Measurements from ENCODE around the gene TMEFF1.

Gene TMEFF1

DNA sequence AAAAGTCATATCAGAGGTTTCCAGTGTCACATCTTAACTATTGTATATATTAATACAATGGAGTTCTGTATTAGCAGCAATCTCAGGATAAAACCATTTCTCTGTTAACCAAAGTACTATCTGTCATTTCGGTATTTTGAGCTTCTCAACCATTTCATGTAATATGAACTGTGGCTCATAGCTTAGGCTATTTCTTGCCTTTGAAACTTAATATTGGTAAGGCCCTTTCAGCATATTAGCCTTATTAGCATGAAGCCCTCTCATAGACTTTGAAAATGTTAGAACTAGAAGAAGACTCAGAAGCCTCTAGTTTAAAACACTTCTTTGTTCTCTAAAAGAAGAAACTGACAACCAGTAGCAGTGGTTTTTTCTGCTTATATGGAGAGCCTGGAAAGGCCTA lies 105.7 kb downstream of the TMEFF1 start:
- DNase-seq: no peak

DNA sequence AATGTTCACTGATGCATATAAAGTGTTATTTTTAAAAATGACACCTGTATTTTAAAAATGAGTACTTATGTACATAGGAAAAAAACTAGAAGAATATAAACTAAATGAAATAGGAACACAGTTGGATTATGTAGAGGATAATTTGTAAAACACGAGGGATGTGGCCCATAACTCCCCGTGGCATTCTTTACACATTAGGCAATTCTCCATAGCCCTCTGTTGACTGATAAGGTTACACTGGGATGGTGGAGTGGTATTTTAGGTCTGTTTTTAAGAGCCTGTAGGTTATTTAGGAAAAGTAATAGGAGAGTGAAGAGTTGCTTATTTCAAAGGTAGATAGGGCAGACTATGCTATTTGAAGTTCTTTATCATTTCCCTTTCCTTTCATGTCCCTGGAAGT lies 106.7 kb downstream of the TMEFF1 start:
- DNase-seq: no peak

DNA sequence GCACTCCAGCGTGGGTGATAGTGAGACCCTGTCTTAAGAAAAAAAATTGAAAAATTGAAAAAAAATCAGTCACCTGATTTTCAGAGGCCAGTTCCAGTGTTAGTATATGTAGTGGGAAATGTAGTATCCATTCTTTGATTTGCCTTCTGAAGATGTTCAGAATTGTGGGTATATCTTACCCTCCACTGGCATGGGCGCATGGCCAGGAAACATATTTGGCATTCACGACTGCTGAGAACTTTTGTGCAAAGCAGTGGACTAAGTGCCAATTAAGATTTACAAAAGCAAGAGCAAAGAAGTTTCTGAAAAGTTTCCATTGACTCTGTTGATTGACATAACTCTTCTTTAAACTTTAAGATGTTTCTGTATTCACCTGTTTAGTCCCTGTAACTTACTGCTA lies 107.3 kb downstream of the TMEFF1 start:
- no peak for DNase-seq

DNA sequence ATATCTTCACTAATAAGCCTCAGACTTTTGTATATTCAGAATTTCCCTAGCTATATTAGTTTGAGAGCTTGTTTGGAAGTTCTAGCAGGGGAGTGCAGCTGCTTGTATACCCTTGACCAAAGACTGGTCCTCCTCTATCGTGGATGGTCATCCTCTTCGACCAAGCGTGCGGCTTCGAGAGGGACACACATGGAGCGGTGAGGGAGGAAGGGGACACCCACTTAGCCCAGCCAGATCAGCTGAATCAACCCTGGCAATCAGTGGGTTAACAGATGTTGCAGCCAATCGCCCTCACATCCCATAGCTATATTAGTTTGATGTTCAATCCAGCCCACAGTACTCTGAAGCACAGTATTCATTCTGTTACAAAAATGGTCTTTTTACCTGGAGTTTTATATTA lies 108.1 kb downstream of the TMEFF1 start:
- DNase-seq: no peak

DNA sequence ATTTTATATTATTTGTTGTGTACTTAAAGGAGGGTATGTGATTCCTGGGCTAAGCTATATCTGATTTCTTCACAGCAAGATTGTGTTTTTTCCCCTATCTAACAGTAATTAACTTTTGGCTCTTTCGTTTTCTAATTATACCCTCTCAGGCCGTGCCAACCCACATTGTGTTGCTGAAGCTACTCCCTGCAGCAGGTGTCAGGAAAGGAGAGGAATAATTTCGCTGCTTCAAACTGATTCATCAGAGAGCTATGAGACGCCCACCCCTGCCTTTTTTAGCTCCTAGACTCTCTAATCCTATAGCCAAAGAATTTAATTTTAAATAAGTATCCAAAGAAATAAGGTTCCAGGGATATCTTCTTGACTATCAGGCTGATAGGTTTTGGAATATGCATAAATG lies 108.7 kb downstream of the TMEFF1 start:
- DNase-seq: no peak

DNA sequence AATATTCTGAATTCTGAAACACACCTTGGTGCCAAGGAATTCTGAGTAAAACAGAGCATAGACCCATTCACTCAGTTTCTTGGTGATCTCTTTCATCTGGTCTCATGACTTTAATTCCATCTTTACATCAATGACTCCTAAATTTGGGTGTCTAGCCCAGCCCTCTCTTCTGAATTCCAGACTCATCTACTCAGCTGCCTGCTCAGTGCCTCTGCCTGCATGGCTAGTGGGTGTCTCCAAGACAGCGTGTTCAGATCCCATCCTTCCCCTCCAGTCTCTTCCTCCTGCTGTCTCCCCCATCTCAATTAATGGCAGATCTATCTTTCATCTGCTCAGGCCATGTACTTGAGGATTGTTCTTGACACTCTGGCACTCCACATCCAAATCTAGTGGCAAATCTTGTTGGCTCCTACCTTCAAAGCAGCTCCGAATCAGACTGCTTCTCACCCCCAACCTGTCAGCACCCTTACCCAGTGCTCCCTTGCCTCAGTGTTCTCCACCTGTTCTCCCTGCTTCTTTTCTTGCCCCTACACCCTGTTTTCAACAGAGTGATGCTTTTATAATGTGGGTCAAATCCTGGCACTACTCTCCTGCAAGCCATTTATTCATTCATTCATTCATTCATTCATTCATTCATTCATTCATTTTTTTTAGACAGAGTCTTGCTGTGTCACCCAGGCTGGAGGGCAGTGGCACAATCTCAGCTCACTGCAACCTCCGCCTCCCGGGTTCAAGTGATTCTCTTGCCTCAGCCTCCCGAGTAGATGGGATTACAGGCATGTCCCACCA lies 110.3 kb downstream of the TMEFF1 start:
- DNase-seq: no peak

DNA sequence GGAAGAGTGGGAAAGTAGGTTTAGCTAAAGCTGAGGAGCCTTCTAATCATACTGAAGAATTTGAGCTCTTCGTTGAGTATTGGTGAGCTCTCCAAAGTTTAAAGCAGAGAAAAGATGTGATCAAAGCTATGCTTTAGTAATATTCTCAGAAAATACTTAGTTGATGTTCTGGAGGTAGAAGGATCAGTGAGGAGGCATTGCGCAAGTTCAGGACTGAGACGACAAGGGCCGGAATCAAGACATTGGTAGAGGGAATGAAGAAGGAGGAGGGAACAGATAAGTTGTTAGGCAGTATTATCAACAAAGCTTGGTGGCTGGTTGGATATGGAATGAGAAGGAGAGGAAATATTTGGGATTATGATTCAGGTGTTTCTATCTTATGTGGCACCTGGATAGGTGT lies 112.0 kb downstream of the TMEFF1 start:
- no peak for DNase-seq

DNA sequence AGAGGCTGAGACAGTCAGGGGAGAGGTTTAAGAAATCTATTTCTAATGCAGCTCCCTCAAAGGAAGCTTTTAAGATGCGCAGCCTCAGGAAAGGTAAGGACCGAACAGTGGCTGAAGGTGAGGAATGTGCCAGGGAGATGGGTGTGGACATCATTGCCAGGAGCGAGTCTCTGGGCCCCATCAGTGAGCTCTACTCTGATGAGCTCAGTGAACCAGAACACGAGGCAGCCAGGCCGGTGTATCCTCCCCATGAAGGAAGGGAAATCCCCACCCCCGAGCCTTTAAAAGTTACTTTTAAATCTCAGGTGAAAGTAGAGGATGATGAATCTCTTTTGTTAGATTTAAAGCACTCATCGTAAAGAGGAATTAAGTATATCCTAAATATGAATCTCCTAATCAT lies 113.1 kb downstream of the TMEFF1 start:
- no peak for DNase-seq

DNA sequence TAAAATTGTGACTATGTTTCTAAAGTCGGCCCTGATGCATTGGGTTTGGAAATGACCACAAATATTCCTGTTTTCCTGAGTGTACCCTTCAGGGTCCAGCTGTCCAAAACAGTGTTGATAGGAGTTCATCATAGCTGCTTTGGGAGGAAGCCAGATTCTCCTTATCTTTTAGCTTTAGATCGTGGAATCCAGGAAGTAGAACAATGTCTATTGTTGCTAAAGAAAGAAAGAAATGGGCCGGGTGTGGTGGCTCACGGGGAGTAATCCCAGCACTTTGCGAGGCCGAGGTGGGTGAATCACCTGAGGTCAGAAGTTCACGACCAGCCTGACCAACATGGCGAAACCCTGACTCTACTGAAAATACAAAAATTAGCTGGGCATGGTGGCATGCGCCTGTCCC lies 114.4 kb downstream of the TMEFF1 start:
- no peak for DNase-seq

DNA sequence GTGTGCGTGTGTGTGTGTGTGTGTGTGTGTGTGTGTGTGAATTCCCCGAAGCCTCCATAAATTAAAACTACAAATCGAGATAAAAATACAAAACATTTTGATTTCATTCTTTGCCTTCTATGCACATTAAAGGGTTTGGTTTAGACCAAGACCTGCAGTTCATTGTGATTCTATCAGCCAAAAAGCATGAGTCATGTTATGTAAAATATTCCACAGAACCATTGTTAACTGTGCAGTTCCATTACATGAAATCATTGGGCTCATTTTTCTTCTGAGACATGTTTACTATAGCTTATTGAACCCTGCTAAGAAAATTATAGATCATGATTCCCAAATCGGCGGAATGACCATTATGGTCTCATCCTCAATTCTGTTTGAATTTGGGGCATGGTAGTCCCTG lies 116.6 kb downstream of the TMEFF1 start:
- DNase-seq: no peak

DNA sequence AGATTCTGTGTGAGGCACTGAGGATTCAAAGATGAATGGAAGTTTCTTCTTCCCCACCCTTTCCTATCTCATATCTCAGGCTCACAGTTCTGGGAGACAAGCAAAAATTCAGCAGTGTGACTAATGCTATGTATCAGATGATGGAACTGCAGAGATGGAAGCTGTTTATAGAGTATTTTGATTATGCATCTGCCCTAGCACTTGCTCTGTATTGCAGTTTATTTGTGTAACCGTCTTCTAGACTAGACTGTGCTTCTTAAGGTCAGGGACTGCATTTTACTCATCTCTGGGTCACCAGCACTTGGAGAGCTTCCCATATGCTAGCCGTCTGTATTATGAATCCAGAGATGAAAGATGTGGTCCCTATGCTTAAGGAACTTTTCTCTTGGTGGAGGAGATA lies 117.5 kb downstream of the TMEFF1 start:
- no peak for DNase-seq

DNA sequence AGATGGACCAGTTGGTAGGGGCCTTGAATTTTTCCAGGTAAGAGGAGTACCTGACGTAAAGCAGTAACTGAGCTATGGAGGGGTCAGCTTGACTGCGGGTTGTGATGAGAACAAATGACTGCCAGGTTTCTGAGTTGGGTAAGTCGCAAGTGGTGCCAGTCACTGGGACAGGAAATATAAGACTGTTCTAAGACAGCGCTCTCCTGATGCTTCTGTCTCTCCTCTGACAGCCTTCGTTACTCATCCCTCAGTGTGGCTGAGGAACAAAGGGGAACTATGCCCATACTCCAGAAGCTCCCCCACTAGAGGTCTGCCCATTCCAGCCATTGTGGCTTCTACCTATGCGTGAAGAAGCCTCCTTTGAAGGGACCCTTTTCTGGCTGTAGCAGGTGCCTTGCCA lies 118.2 kb downstream of the TMEFF1 start:
- no peak for DNase-seq

DNA sequence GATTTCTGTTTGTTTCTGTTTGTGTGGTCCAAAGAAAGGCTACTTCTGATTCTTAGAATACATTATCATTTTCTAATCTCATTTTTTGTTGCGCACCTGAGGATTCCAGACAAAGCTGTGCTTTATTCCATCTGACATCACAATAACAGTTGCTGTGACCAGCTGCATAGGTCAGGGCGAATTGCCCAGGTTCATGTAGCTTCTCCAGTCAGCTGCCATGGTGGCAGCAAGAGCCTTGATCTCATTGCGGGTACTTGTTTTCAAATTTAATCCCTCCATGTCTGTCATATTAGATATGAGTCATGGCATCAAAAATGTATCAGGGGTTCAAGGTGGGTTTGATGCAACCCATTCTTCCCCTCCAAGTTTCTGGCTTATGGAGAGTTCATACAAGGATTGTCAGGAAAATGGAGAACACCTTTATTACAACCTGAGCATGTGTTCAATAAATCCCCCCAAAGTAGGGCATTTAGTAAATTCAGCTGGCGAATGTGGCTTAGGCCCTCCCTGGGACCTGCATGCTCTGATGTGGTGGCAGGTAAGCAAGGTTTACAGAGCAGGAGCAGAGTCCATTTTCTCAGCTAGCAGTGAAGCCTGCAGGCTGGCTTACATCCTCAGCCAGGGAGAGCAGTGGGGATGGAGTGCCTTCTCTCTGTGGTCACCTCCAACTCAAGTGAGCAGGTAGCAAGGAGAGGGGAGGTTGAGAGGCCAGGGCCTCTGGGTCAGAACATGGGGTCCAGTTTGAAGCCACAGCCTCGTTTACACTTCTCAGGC lies 118.9 kb downstream of the TMEFF1 start:
- DNase-seq: no peak

DNA sequence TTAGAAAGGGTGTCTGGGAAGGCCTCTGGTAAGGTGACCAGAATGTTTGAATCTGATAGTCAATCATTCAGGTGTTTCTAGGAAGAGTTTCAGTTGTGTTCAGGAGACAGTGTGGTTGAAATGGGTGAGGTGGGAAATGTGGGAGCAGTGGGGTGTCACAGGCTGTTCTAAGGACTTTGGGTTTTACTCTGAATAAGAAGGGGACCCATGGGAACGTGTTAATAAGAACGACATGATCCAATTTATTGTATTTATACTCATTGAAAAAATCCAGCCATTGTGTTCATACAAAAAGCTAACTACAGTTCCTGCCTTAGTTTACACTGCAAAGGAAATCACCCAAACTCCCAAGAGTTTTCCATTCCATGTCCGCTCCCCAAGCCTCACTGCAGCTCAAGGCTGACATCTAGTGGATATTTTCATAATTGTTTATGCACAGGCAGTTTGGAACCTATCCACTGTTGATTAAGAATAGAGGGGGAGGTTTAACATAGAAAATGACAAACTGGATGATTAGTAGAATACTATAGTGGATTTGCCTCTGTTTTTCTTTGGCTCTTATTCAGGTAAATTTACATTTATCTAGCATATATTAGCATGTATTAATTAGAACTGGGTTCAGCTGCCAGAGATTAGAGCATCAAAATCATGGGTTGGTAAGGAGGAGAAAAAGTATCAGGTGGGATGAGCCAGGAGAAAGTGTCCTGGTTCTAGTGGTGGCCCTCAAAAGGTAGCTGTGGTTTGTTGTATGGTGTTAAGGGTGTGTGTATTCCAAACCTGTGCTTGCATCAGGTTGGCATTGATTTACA lies 122.6 kb downstream of the TMEFF1 start:
- no peak for DNase-seq

DNA sequence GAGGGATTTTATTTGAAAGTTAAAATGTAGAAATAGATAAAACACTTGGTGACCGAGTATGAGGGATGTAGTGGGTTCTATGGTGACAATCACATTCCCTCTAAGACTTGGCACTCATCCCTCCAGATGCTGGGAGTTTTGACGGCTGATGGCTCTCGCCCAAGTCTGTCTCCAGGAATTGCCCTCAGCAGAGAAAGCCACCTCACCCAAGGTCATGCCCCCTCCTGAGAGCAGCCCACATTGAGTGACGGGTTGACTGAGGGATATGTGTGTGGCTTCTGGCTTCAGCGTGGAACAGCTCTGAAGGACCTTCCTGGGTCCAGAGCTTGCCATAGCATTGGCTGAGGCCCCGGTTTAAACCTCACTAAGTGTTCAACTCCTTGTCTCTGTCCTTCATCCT lies 124.3 kb downstream of the TMEFF1 start:
- no peak for DNase-seq

DNA sequence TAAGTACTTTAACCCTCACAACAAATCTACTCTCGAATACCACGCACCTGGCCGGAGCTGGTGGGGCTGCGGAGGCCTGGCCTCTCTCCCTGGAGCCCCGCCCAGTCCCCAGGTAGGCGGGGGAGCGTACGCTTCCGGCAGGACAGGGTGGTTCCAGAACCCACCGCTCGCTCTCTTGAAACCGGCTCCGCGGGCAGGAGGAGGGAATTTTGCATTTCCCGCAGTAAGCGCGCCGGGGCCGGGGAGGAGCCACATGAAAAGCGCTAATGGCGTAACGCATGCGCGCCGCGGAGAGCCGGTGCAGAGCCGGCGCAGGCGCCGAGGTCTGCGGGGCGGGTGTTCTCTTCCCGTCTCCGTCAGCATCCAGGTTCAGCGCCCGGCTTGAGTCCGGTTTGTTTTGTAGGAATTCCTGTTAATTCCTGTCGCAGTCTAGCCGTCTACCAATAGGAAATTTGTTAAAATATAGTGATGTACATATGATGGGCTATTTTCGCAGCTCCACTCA lies 125.7 kb downstream of the TMEFF1 start:
- DNase-seq: peak; percentile 7

DNA sequence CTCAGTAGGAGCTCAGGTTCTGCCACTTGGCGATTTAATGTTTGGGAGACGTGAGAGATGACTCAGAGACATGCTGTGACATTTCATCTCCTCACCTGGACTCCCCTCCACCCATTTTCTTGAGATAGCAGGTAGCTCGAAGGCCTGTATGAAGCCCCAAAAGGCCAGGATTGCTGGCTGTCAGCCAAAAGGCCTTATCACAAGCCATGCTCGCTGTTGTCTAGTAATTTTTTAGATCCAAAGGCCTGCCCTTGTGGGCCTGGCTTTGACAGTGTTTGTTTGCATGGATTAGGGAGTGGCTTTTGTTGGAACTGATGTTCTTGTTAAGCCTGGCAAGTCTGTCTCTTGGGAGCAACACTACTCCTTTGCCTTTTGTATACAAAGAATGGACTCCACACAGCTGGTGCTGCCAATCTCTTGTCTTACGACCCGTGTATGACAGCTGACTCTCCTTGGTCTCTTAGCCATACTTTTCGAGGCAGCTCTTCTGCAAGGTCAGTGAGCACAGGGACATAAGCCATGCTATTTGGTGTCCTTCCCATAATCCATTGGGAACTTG lies 127.7 kb downstream of the TMEFF1 start:
- DNase-seq: no peak

DNA sequence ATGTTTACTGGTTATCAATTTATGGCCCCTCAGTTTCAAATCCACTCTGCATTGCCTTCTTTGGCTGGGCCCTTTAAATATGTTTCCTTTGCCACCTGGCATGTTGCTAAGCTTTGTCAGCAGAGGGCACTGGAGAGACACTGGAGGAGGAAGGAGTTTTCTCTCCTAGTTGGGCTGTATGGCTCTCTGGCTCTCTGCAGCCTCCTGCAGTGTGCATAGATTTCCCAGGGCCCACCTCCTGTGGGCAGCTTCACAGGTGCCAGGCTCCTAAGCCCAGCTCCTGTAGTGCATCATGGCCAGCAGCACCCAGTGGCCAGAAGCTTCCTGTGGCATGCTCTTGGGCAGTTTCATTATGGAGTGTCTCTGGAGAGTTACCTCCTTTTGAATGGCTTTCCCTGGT lies 128.3 kb downstream of the TMEFF1 start:
- no peak for DNase-seq

DNA sequence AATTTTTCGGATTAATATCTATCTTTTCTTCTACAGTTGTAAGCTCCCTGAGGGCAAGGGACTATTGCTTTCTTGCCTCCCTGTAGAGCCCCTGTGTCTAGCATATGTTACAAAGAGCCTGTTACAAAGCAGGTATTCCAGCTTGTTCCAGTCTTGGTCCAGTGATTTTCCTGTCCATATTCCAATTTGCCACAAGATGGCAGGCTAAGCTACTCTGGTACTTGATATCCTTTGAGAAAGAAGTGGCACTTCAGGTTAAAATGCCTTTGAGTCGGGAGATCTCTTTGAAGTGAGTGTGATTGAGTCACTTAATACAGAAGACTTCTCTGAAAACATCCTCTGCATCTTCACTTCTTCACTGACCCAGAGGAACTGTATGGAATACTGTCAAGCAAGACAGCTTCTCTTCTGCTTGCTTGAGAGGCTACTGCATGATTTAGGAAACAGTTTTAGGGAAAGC lies 129.4 kb downstream of the TMEFF1 start:
- no peak for DNase-seq

DNA sequence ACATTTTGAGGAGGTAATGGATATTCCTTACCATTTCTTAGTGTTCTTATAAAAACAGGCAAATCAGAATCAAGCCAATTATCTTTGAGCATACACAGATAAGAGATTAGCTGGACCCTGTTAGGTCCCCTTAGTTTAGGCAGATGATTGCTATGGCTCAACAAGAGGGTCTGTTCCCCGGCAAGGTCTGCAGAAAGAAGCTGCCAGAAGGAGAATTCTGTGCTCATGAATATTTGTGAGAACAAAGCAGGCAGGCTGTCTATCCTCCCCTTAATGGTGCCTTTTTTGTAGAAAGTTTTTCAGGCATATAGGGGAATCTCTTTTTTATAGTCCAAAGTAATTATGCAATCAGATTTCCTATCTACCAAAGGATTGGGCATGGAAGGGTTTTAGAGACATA lies 132.5 kb downstream of the TMEFF1 start:
- DNase-seq: no peak

DNA sequence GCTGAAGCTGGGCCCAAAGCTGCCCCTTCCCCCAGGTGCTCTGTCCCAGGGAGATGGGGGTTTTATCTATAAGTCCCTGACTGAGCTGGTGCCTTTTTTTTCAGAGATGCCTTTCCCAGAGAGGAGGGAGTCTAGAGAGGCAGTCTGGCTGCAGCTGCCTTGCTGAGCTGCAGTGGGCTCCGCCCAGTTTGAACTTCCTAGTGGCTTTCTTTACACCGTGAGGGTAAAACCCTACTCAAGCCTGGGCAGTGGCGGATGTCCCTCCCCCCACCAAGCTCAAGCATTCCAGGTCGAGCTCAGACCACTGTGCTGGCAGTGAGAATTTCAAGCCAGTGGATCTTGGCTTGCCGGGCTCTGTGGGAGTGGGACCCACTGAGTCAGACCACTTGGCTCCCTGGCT lies 146.2 kb downstream of the TMEFF1 start:
- DNase-seq: no peak

DNA sequence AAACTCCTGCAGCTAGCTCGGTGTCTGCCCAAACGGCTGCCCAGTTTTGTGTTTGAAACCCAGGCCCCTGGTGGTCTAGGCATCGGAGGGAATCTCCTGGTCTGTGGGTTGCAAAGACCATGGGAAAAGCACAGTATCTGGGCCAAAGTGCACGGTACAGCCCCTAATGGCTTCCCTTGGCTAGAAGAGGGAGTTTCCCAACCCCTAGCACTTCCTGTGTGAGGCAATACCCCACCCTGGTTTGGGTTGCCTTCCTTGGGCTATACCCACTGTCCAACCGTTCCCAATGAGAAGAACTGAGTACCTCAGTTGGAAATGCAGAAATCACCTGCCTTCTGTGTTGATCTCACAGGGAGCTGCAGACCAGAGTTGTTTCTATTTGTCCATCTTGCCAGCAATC lies 146.7 kb downstream of the TMEFF1 start:
- no peak for DNase-seq

DNA sequence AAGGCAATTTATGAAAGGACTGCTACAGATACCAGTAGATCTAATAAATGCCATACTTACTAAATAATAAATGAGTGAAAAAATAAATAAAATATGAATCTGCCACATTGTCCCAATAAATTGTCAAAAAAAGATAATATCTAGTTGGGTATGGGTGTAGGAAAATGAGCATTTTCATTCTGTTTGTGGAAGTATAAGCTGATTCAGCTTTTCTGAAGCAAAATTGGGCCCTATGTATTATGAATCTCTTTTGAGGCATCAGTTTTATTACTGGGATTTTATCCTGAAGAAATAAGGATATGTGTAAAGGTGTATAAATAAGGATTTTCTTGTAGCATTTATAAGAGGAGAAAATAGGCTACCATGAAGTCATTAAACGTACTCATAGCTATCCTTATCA lies 151.0 kb downstream of the TMEFF1 start:
- DNase-seq: no peak

Data from GOT3 (cell line).